Mesothelial cell of epicardium (in vitro differentiated cells): ENCODE data around the gene MAN1A2. TPM values are rescaled to one million over a fixed set of nuclear protein-coding genes. Genes with fewer than 3 reads are reported as not detected.

Source experiments
- DNase-seq, 2 experiments: peaks; one replicate each; pipeline ENCODE4 v3.0.0; 2021; ENCODE audit warnings: low spot score in 2 of 2; ENCODE audit not compliant: unreplicated experiment in 2 of 2
- H3K27ac Mint-ChIP-seq: 2 replicates; pipeline ENCODE4 v1.8.0; 2021; ENCODE audit warnings: mixed read lengths
- H3K27me3 Mint-ChIP-seq: 2 replicates; pipeline ENCODE4 v1.8.0; 2021; ENCODE audit warnings: low read depth, mixed read lengths
- H3K36me3 Mint-ChIP-seq: 2 replicates; pipeline ENCODE4 v1.8.0; 2021; ENCODE audit warnings: mixed read lengths
- H3K4me1 Mint-ChIP-seq: 2 replicates; pipeline ENCODE4 v1.8.0; 2021; ENCODE audit warnings: mixed read lengths
- H3K4me3 Mint-ChIP-seq: 2 replicates; pipeline ENCODE4 v1.8.0; 2021; ENCODE audit warnings: mild to moderate bottlenecking, moderate library complexity, mixed read lengths
- H3K9me3 Mint-ChIP-seq: 2 replicates; pipeline ENCODE4 v1.8.0; 2021; ENCODE audit warnings: mixed read lengths
- CTCF ChIP-seq: fragments of 200-600 bp; sonication (generic); IDR thresholded peaks from one replicate; pipeline ENCODE4 v1.5.0; 2021; ENCODE audit warnings: antibody characterized with exemption; ENCODE audit not compliant: unreplicated experiment
- total RNA-seq: library from RNA; stranded (reverse); gene quantifications from 3 replicates; pipeline ENCODE4 v1.2.1, GENCODE V29; 2021

MAN1A2 gene
- total RNA-seq, 1 donor from 2014 or later = 55.1 TPM

- peaks cover 63% of the 10 kb centered on the region for H3K4me1 Mint-ChIP-seq
- H3K27me3 Mint-ChIP-seq = no peaks in the 10 kb centered on the region
- H3K9me3 Mint-ChIP-seq = no peaks in the 10 kb centered on the region
- no peak for TF ChIP-seq CTCF
- H3K4me3 Mint-ChIP-seq = peak overlapping the region; percentile 94
- no peaks in the 10 kb centered on the region for H3K36me3 Mint-ChIP-seq
- peak overlapping the region; percentile 99 for H3K27ac Mint-ChIP-seq
- peak; percentile 80 to 90 for DNase-seq
These were observed 838 bp upstream of the MAN1A2 start for GRCh38 chr1:117366177-117367045.

- peak overlapping the region; percentile 92 for H3K4me3 Mint-ChIP-seq
- peaks cover 5% of the 10 kb centered on the region for H3K9me3 Mint-ChIP-seq
- H3K27me3 Mint-ChIP-seq = no peaks in the 10 kb centered on the region
- peak overlapping the region; percentile 91 for H3K27ac Mint-ChIP-seq
- H3K36me3 Mint-ChIP-seq = peaks cover 3% of the 10 kb centered on the region
- TF ChIP-seq CTCF = no peak
- H3K4me1 Mint-ChIP-seq = peaks cover 64% of the 10 kb centered on the region
- DNase-seq = no peak
These were observed 1.2 kb downstream of the MAN1A2 start for GRCh38 chr1:117368116-117369108.

GRCh38 chr1:117370071-117370470, 2.8 kb downstream of the MAN1A2 start:
- Mint-ChIP-seq H3K27me3 (no peaks in the 10 kb centered on the region), H3K36me3 (peaks cover 3% of the 10 kb centered on the region)

GRCh38 chr1:117370509-117370908, 3.3 kb downstream of the MAN1A2 start:
- H3K9me3 Mint-ChIP-seq = peaks cover 5% of the 10 kb centered on the region

More at GRCh38 chr1:117370071-117370470, 2.8 kb downstream of the MAN1A2 start:
- peak overlapping the region; percentile 92 for H3K4me3 Mint-ChIP-seq
- peak overlapping the region; percentile 35 for H3K27ac Mint-ChIP-seq
- peaks cover 5% of the 10 kb centered on the region for H3K9me3 Mint-ChIP-seq
- no peak for DNase-seq
- TF ChIP-seq CTCF = no peak
- peaks cover 55% of the 10 kb centered on the region for H3K4me1 Mint-ChIP-seq

More at GRCh38 chr1:117370509-117370908, 3.3 kb downstream of the MAN1A2 start:
- no peak overlapping the region for H3K27ac Mint-ChIP-seq
- no peaks in the 10 kb centered on the region for H3K27me3 Mint-ChIP-seq
- H3K4me1 Mint-ChIP-seq = peaks cover 51% of the 10 kb centered on the region
- H3K4me3 Mint-ChIP-seq = peak overlapping the region; percentile 92
- H3K36me3 Mint-ChIP-seq = peaks cover 3% of the 10 kb centered on the region
- TF ChIP-seq CTCF = no peak
- no peak for DNase-seq
